SU-DHL-6 (cell line): Measurements from ENCODE around the gene OR11A1.

Source experiments
- H2AFZ ChIP-seq: fragments of 200-600 bp; sonication (generic); 2 replicates; pipeline ENCODE4 v1.6.1; 2014; ENCODE audit warnings: low read depth, mild to moderate bottlenecking, moderate library complexity, mixed read lengths, antibody characterized with exemption, low read length; ENCODE audit not compliant: severe bottlenecking
- H3F3A ChIP-seq: fragments of 200-600 bp; shearing (Covaris generic); 2 replicates; pipeline ENCODE4 v1.6.0; 2016; ENCODE audit warnings: antibody characterized with exemption, mild to moderate bottlenecking; ENCODE audit not compliant: insufficient read depth
- H3K27ac ChIP-seq: fragments of 200-600 bp; sonication (generic); 2 replicates; pipeline ENCODE4 v1.5.1; 2016; ENCODE audit warnings: low read depth, mild to moderate bottlenecking, low read length, moderate library complexity, mixed read lengths
- H3K27me3 ChIP-seq: fragments of 200-600 bp; sonication (generic), shearing (Covaris generic); 2 replicates; pipeline ENCODE4 v1.6.0; 2014; ENCODE audit warnings: mild to moderate bottlenecking, low read length
- H3K36me3 ChIP-seq: fragments of 200-600 bp; sonication (generic); 2 replicates; pipeline ENCODE4 v1.6.1; 2014; ENCODE audit warnings: mild to moderate bottlenecking, low read length, mixed read lengths
- H3K4me2 ChIP-seq: fragments of 300-600, 200-600 bp; shearing (Covaris generic), sonication (generic); 2 replicates; pipeline ENCODE4 v1.6.0; 2014; ENCODE audit warnings: low read length, low read depth, mild to moderate bottlenecking; ENCODE audit not compliant: poor library complexity, severe bottlenecking
- H3K4me3 ChIP-seq: fragments of 200-600 bp; sonication (generic); 2 replicates; pipeline ENCODE4 v1.5.1; 2014; ENCODE audit warnings: antibody characterized with exemption, low read length, mild to moderate bottlenecking, mixed read lengths; ENCODE audit not compliant: insufficient read depth, poor library complexity, severe bottlenecking
- H3K79me2 ChIP-seq: fragments of 200-600 bp; sonication (generic); 2 replicates; pipeline ENCODE4 v1.6.1; 2014; ENCODE audit warnings: mild to moderate bottlenecking, low read length, moderate library complexity; ENCODE audit not compliant: insufficient read depth
- H3K9ac ChIP-seq: fragments of 200-600 bp; sonication (generic); 2 replicates; pipeline ENCODE4 v1.7.0; 2014; ENCODE audit warnings: mild to moderate bottlenecking, low read length
- H3K9me2 ChIP-seq: fragments of 200-600 bp; sonication (generic); replicated peaks from 2 replicates; pipeline ENCODE4 v1.6.1; 2014; ENCODE audit warnings: low read length; ENCODE audit not compliant: insufficient read depth
- H3K9me3 ChIP-seq: fragments of 200-600 bp; sonication (generic); 2 replicates; pipeline ENCODE4 v1.6.1; 2014; ENCODE audit warnings: low read length, mixed read lengths; ENCODE audit not compliant: insufficient read depth
- H4K20me1 ChIP-seq: fragments of 200-600 bp; sonication (generic); 2 replicates; pipeline ENCODE4 v1.6.1; 2014; ENCODE audit warnings: low read depth, mild to moderate bottlenecking, antibody characterized with exemption, low read length, moderate library complexity, mixed read lengths
- CTCF ChIP-seq: fragments of 200-600 bp; sonication (generic); IDR thresholded peaks from one replicate; pipeline ENCODE4 v1.5.1; 2017; ENCODE audit warnings: antibody characterized with exemption, mild to moderate bottlenecking, low read length, moderate library complexity; ENCODE audit not compliant: insufficient read depth, poor library complexity, severe bottlenecking
- EZH2phosphoT487 ChIP-seq: fragments of 200-600 bp; sonication (generic), shearing (Covaris generic); conservative IDR thresholded peaks from 2 replicates; pipeline ENCODE4 v1.6.1; 2018; ENCODE audit warnings: mild to moderate bottlenecking, antibody characterized with exemption, low read length, moderate library complexity, mixed read lengths

The OR11A1 gene

GRCh38 chr6:29489286-29489685, 32.4 kb upstream of the OR11A1 start:
- H3K9ac ChIP-seq = no peak overlapping the region
- no peaks in the 10 kb centered on the region for H3K27me3 ChIP-seq
- no peak overlapping the region for H3K4me3 ChIP-seq
- H4K20me1 ChIP-seq = no peaks in the 10 kb centered on the region
- no peaks in the 10 kb centered on the region for H3K9me3 ChIP-seq
- H3K9me2 ChIP-seq = no peaks in the 10 kb centered on the region
- H3F3A ChIP-seq = no peaks in the 10 kb centered on the region
- TF ChIP-seq EZH2phosphoT487 (no peak), CTCF (no peak)
- no peak overlapping the region for H3K4me2 ChIP-seq
- no peak overlapping the region for H2AFZ ChIP-seq
- H3K36me3 ChIP-seq = no peaks in the 10 kb centered on the region
- H3K79me2 ChIP-seq = no peaks in the 10 kb centered on the region
- H3K27ac ChIP-seq = no peak overlapping the region

GRCh38 chr6:29488874-29489273, 32.0 kb upstream of the OR11A1 start:
- Histone ChIP-seq H3K9me2 (no peaks in the 10 kb centered on the region), H2AFZ (no peak overlapping the region), H3F3A (no peaks in the 10 kb centered on the region), H3K79me2 (no peaks in the 10 kb centered on the region), H3K27ac (no peak overlapping the region), H3K9ac (no peak overlapping the region), H3K4me2 (no peak overlapping the region), H3K4me3 (no peak overlapping the region), H3K9me3 (no peaks in the 10 kb centered on the region), H3K36me3 (no peaks in the 10 kb centered on the region), H3K27me3 (no peaks in the 10 kb centered on the region), H4K20me1 (no peaks in the 10 kb centered on the region)
- TF ChIP-seq EZH2phosphoT487 = no peak
- no peak for TF ChIP-seq CTCF

- no peak within 1 kb of the TSS for H3K9ac ChIP-seq
- H3K4me3 ChIP-seq = no peak within 1 kb of the TSS
- no peak within 1 kb of the TSS for H3K4me2 ChIP-seq
- no peak within 1 kb of the TSS for H2AFZ ChIP-seq
- H3K9me2 ChIP-seq = no peaks in the 10 kb centered on the region
- TF ChIP-seq CTCF = no peak
- TF ChIP-seq EZH2phosphoT487 = no peak
- no peaks in the 10 kb centered on the region for H4K20me1 ChIP-seq
- no peaks in the 10 kb centered on the region for H3K27me3 ChIP-seq
- H3K36me3 ChIP-seq = no peaks in the 10 kb centered on the region
- no peak within 1 kb of the TSS for H3K27ac ChIP-seq
- H3F3A ChIP-seq = no peaks in the 10 kb centered on the region
- no peaks in the 10 kb centered on the region for H3K9me3 ChIP-seq
- no peaks in the 10 kb centered on the region for H3K79me2 ChIP-seq
Measured at GRCh38 chr6:29487660-29488059, 30.8 kb upstream of the OR11A1 start, which contains the start of gene MAS1L. TSS of gene MAS1L (minus strand) at chr6:29487956. CDS start at chr6:29487902, 54 bp downstream.
